PC-3 (cell line): Measurements from ENCODE around the gene RIC8B. TPM values are rescaled to one million over a fixed set of nuclear protein-coding genes. Genes with fewer than 3 reads are reported as not detected.

Source experiments
- ATAC-seq: fragments of 200-7000 bp; cut with Tn5 transposase; 2 replicates; pipeline ENCODE4 v1.9.1; 2020; ENCODE audit warnings: mild to moderate bottlenecking, moderate library complexity
- BruUV-seq: library from RNA; stranded (reverse); fragments of 400-500 nt; replicated peaks from 2 replicates; lab custom pipeline; 2021; lab: Mats Ljungman, UMichigan
- CTCF ChIA-PET: fragments of 300-600 bp; sonication (Branson Sonifier 250); formaldehyde crosslinking; loops from one replicate; lab custom pipeline; 2022; ENCODE audit warnings: antibody characterized with exemption; lab: Charles Lee
- POLR2A ChIA-PET: fragments of 300-600 bp; sonication (Branson Sonifier 250); formaldehyde crosslinking; loops from one replicate; lab custom pipeline; 2022; ENCODE audit warnings: antibody characterized with exemption; ENCODE audit not compliant: unreplicated experiment; lab: Charles Lee
- DNase-seq: peaks from one replicate; pipeline ENCODE4 v3.0.0-alpha.2; 2015
- H2AFZ ChIP-seq: fragments of 300-600 bp; sonication (generic); 2 replicates; pipeline ENCODE4 v1.6.0; 2016; ENCODE audit warnings: antibody characterized with exemption, low read length
- H3F3A ChIP-seq: fragments of 300-600 bp; sonication (generic); one replicate; pipeline ENCODE4 v1.6.0; 2017; ENCODE audit warnings: antibody characterized with exemption, low read length, control low read depth, mild to moderate bottlenecking; ENCODE audit not compliant: unreplicated experiment
- H3K27ac ChIP-seq: fragments of 300-600 bp; sonication (generic); 2 replicates; pipeline ENCODE4 v1.5.1; 2016; ENCODE audit warnings: mild to moderate bottlenecking, low read length
- H3K27me3 ChIP-seq: fragments of 300-600 bp; sonication (generic); 2 replicates; pipeline ENCODE4 v1.6.1; 2016; ENCODE audit warnings: low read length, mixed read lengths
- H3K36me3 ChIP-seq: fragments of 300-600 bp; sonication (generic); 2 replicates; pipeline ENCODE4 v1.6.1; 2016; ENCODE audit warnings: low read depth, mixed run types, low read length, mixed read lengths
- H3K4me1 ChIP-seq: fragments of 300-600 bp; sonication (generic); 2 replicates; pipeline ENCODE4 v1.5.1; 2016; ENCODE audit warnings: low read length; ENCODE audit not compliant: insufficient read depth
- H3K4me2 ChIP-seq: fragments of 300-600 bp; sonication (generic); 2 replicates; pipeline ENCODE4 v1.6.0; 2016; ENCODE audit warnings: low read length
- H3K4me3 ChIP-seq: fragments of 300-600 bp; sonication (generic); 2 replicates; pipeline ENCODE4 v1.5.1; 2016; ENCODE audit warnings: mild to moderate bottlenecking, low read length, mixed read lengths
- H3K79me2 ChIP-seq: fragments of 300-600 bp; sonication (generic); 2 replicates; pipeline ENCODE4 v1.6.1; 2017; ENCODE audit warnings: low read length, mixed read lengths
- H3K9ac ChIP-seq: fragments of 300-600 bp; sonication (generic); 2 replicates; pipeline ENCODE4 v1.6.0; 2016; ENCODE audit warnings: mild to moderate bottlenecking, low read length
- H3K9me2 ChIP-seq: fragments of 300-600 bp; sonication (generic); replicated peaks from 2 replicates; pipeline ENCODE4 v1.6.1; 2016; ENCODE audit warnings: mixed run types, low read length, mixed read lengths
- H3K9me3 ChIP-seq: fragments of 300-600 bp; sonication (generic); 2 replicates; pipeline ENCODE4 v1.6.1; 2016; ENCODE audit warnings: low read length, mixed read lengths
- H4K20me1 ChIP-seq: fragments of 300-600 bp; sonication (generic); 2 replicates; pipeline ENCODE4 v1.6.1; 2016; ENCODE audit warnings: low read length, mixed read lengths
- CTCF ChIP-seq: fragments of 300-600 bp; sonication (generic); conservative IDR thresholded peaks from 2 replicates; pipeline ENCODE4 v1.5.1; 2017; ENCODE audit warnings: antibody characterized with exemption, low read depth, mild to moderate bottlenecking, low read length
- EZH2 ChIP-seq: fragments of 300-600 bp; sonication (generic); IDR thresholded peaks from one replicate; pipeline ENCODE4 v1.6.1; 2017; ENCODE audit warnings: antibody characterized with exemption, mild to moderate bottlenecking, low read length; ENCODE audit not compliant: unreplicated experiment
- EZH2phosphoT487 ChIP-seq: fragments of 300-600 bp; sonication (generic); IDR thresholded peaks from 2 replicates; pipeline ENCODE4 v1.6.1; 2018; ENCODE audit warnings: mild to moderate bottlenecking, antibody characterized with exemption, low read length, borderline replicate concordance
- intact Hi-C: fragments of 100-400 bp; cut with micrococcal nuclease; formaldehyde crosslinking; loops from 2 replicates; pipeline ENCODE4 v1.9.0; 2023
- total RNA-seq: library from RNA; depleted of rRNA; stranded (reverse); fragments of >200 nt; gene quantifications from 2 replicates; pipeline ENCODE4 v1.2.3, GENCODE V29; 2014

RIC8B gene
- total RNA-seq, 1 experiment from 2014 or later = 8.6 TPM

GRCh38 chr12:106744600-106744999 lies 29.9 kb upstream of the RIC8B start:
- DNase-seq = no peak
- H3K36me3 ChIP-seq = no peaks in the 10 kb centered on the region
- no peak overlapping the region for H3K4me2 ChIP-seq
- no peaks in the 10 kb centered on the region for H3K9me2 ChIP-seq
- H3K9me3 ChIP-seq = no peaks in the 10 kb centered on the region
- intact Hi-C loops = no loop called here
- H3K4me3 ChIP-seq = no peak overlapping the region
- TF ChIP-seq EZH2phosphoT487 (no peak), EZH2 (no peak), CTCF (no peak)
- no peak for ATAC-seq
- H3K9ac ChIP-seq = no peak overlapping the region
- BruUV-seq = no TSS peak
- peaks cover 43% of the 10 kb centered on the region for H3K27me3 ChIP-seq
- no peak overlapping the region for H3K27ac ChIP-seq
- ChIA-PET CTCF (no interaction called here), POLR2A (no interaction called here)
- no peaks in the 10 kb centered on the region for H3K79me2 ChIP-seq
- H4K20me1 ChIP-seq = no peaks in the 10 kb centered on the region
- no peak overlapping the region for H2AFZ ChIP-seq
- H3F3A ChIP-seq = no peaks in the 10 kb centered on the region
- H3K4me1 ChIP-seq = no peaks in the 10 kb centered on the region

- intact Hi-C loops = no loop called here
- H3F3A ChIP-seq = no peaks in the 10 kb centered on the region
These were observed 29.2 kb upstream of the RIC8B start for GRCh38 chr12:106745181-106745745.

More at GRCh38 chr12:106745181-106745745, 29.2 kb upstream of the RIC8B start:
- Histone ChIP-seq H2AFZ (no peak overlapping the region), H3K9ac (no peak overlapping the region), H3K9me3 (no peaks in the 10 kb centered on the region), H3K4me2 (no peak overlapping the region), H3K4me3 (no peak overlapping the region), H4K20me1 (no peaks in the 10 kb centered on the region), H3K27ac (no peak overlapping the region), H3K79me2 (no peaks in the 10 kb centered on the region), H3K9me2 (no peaks in the 10 kb centered on the region), H3K36me3 (no peaks in the 10 kb centered on the region), H3K4me1 (no peaks in the 10 kb centered on the region), H3K27me3 (peaks cover 43% of the 10 kb centered on the region)
- DNase-seq (no peak), ATAC-seq (no peak)
- no peak for TF ChIP-seq EZH2phosphoT487
- TF ChIP-seq CTCF = no peak
- TF ChIP-seq EZH2 = no peak
- ChIA-PET CTCF (no interaction called here), POLR2A (no interaction called here)
- no TSS peak for BruUV-seq
